Measurements from ENCODE around the gene CENPN.

The CENPN gene

DNA sequence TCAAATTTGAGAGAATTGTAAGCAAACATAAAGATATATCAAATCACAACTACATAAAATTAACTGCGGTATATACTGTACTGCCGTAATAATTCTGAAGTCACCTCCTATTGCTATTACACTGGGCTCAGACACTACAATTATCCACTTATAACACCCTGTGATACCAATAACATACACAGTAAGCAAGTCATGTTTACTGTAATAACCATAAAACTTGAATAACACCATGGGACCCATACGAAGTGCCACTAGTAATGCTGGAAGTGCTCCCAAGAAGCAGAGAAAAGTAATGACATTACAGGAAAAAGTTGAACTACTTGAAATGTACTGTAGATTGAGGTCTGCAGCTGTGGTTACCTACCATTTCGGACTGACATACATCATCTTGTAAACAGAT, 24.4 kb upstream of the CENPN start:
- no peak for DNase-seq (ENCODE audit: extremely low read depth, low read depth)
- TF ChIP-seq, protein P1, sequence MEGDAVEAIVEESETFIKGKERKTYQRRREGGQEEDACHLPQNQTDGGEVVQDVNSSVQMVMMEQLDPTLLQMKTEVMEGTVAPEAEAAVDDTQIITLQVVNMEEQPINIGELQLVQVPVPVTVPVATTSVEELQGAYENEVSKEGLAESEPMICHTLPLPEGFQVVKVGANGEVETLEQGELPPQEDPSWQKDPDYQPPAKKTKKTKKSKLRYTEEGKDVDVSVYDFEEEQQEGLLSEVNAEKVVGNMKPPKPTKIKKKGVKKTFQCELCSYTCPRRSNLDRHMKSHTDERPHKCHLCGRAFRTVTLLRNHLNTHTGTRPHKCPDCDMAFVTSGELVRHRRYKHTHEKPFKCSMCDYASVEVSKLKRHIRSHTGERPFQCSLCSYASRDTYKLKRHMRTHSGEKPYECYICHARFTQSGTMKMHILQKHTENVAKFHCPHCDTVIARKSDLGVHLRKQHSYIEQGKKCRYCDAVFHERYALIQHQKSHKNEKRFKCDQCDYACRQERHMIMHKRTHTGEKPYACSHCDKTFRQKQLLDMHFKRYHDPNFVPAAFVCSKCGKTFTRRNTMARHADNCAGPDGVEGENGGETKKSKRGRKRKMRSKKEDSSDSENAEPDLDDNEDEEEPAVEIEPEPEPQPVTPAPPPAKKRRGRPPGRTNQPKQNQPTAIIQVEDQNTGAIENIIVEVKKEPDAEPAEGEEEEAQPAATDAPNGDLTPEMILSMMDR (IDR thresholded peaks at IDR 0.05; ENCODE audit: low read depth, low read length) = no peak

DNA sequence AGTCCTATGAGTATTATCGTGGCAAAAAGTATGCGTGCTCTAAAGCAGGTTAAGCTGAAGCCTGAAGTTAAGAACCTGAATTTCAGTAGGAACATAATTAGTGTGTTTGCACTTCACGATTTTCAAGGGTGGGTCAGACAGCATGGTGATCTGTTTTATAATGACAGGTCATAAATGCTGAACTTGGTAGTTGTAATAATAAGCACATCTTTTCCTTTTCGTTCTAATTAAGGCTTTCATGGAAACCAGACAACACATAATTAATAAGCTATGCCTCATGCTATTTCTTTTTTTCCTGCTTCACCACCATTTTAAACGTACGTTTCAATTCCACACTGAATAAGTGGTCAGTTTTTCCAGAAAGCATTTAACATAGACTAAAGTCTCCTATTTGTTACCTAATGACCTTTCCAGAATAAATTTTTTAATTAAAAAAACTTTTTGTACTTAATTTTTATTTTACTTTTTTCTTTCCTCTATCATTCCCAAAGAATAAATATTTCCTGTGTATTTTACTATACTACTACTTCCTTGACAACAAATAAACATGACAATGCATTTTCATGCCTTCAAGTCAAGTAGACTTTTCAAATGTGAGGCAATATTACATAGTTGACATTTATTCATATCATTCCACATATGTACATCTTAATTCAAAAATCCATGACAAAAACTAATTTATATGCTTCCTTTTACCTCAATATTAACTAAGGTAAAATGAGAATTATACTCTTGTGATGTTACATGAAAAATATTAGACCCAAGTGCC, 22.7 kb upstream of the CENPN start:
- no peak for DNase-seq (ENCODE audit: extremely low read depth, low read depth)
- TF ChIP-seq, protein P1 (IDR thresholded peaks at IDR 0.05; ENCODE audit: low read depth, low read length) = no peak

DNA sequence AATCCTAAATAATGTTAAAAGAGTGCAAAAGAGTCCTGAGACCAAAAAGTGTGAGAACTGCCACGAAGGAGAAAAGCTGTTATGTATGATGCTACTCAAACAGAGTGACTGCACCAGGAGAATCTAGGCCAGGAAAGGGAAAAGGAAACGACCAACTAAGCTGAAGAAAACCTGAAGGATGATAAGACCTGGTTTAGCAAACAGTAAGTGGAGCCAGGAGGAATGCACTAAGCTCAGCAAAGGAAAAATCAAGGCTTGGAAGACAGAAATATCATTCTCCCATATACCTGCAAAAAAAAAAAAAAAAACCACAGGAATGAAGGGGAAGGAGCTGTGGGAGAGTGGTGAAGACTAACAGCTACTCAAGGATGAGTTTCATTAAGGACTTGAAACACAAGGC, 21.4 kb upstream of the CENPN start:
- TF ChIP-seq, protein P1 (IDR thresholded peaks at IDR 0.05; ENCODE audit: low read depth, low read length) = no peak
- no peak for DNase-seq (ENCODE audit: extremely low read depth, low read depth)

DNA sequence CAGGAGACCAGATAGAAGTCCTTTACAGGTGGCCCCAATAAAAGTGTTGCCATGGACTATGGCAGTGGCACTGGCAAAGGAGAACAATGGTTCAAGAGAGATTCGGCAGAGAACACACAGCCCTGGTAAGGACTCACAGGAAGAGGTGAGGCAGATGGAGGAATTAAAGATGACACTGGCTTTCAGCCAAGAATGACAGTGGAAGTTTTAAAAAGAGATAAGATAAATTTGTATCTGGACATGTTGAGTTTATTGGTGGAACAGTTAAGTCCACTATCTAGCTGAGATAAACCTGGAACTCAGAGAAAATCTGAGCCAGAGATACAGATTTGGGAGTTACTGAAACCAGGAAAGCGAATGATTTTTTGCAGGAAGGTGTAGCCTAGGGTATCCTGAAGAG, 20.5 kb upstream of the CENPN start:
- no peak for DNase-seq (ENCODE audit: extremely low read depth, low read depth)
- TF ChIP-seq, protein P1 (IDR thresholded peaks at IDR 0.05; ENCODE audit: low read depth, low read length) = no peak

DNA sequence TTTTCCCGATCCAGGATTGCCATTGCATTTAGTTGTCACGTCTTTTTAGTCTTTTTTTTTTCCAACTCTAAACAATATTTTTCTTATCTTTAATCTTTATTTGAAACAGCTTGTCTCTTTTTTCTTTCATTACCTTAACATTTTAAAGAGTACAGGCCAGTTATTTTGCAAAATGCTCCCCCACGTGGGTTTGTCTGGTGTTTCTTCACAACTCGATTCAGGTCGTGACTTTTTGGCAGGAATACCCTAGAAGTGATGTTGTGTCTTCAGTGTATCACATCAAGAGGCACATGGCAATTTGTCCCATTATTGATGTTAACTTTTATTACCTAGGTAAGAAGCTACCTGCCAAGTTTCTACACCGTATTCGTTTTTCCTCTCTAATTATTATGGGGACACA, 18.3 kb upstream of the CENPN start:
- TF ChIP-seq, protein P1 (IDR thresholded peaks at IDR 0.05; ENCODE audit: low read depth, low read length) = no peak
- no peak for DNase-seq (ENCODE audit: extremely low read depth, low read depth)

DNA sequence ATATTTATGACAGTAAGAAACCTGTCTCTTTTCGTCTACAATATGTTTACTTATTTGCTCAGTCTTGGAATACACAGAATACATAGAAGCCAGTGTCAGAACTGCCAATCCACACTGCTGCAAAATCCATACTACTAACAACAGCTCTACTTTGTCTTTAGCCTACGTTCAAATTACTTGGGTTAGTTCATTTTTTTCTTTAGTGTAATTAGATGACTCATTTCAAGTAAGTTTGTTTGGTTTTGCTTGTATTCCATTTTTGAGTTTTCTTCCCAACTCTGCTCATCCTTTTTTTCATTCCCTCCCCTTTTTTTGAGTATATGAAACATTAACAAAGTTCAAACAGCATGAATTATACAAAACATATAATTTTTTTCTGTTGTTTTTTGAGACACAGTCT, 17.2 kb upstream of the CENPN start:
- TF ChIP-seq, protein P1 (IDR thresholded peaks at IDR 0.05; ENCODE audit: low read depth, low read length) = no peak
- DNase-seq (ENCODE audit: extremely low read depth, low read depth) = no peak

DNA sequence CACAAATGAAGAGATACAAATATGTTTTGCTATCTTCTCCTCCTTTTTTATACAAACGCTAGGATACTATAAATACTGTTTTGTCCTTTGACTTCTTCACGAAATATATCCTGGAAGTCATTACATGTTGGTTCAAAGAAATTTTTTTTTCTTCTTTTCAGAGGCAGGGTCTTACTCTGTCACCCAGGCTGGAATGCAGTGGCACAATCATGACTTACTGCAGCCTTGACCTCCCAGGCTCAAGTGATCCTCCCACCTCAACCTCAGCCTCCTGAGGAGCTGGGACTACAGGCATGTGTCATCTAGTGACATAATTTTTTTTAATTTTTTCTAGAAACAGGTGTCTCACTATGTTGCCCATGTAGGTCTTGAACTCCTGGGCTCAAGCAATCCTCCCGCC, 16.4 kb upstream of the CENPN start:
- DNase-seq (ENCODE audit: extremely low read depth, low read depth) = no peak
- TF ChIP-seq, protein P1 (IDR thresholded peaks at IDR 0.05; ENCODE audit: low read depth, low read length) = no peak
